Measurements from ENCODE around the gene ERC1.

ERC1 gene

GRCh38 chr12:1497161-1497560 is 506.1 kb downstream of the ERC1 start:
- Mint-ChIP-seq H3K9me3 (no peaks in the 10 kb centered on the region), H3K4me3 (no peak overlapping the region), H3K27me3 (ENCODE audit: low read depth) (no peaks in the 10 kb centered on the region), H3K27ac (no peak overlapping the region), H3K4me1 (ENCODE audit: low read depth) (no peaks in the 10 kb centered on the region), H3K36me3 (ENCODE audit: low read depth) (peaks cover 2% of the 10 kb centered on the region)
- DNase-seq (ENCODE audit: low spot score) = no peak

GRCh38 chr12:1498199-1498740 is 507.2 kb downstream of the ERC1 start:
- H3K9me3 Mint-ChIP-seq = no peaks in the 10 kb centered on the region
- no peaks in the 10 kb centered on the region for H3K36me3 Mint-ChIP-seq (ENCODE audit: low read depth)
- peaks cover 7% of the 10 kb centered on the region for H3K27me3 Mint-ChIP-seq (ENCODE audit: low read depth)
- H3K4me1 Mint-ChIP-seq (ENCODE audit: low read depth) = no peaks in the 10 kb centered on the region
- DNase-seq (ENCODE audit: low spot score) = no peak
- H3K4me3 Mint-ChIP-seq = no peak overlapping the region
- H3K27ac Mint-ChIP-seq = no peak overlapping the region

- H3K27ac Mint-ChIP-seq = no peak overlapping the region
- H3K4me3 Mint-ChIP-seq = no peak overlapping the region
- no peaks in the 10 kb centered on the region for H3K9me3 Mint-ChIP-seq
- no peaks in the 10 kb centered on the region for H3K36me3 Mint-ChIP-seq (ENCODE audit: low read depth)
- no peak for DNase-seq (ENCODE audit: low spot score)
- peaks cover 3% of the 10 kb centered on the region for H3K4me1 Mint-ChIP-seq (ENCODE audit: low read depth)
- H3K27me3 Mint-ChIP-seq (ENCODE audit: low read depth) = peaks cover 14% of the 10 kb centered on the region
Measured at GRCh38 chr12:1499351-1499750, 508.3 kb downstream of the ERC1 start.

- H3K27me3 Mint-ChIP-seq (ENCODE audit: low read depth) = peaks cover 23% of the 10 kb centered on the region
- no peaks in the 10 kb centered on the region for H3K36me3 Mint-ChIP-seq (ENCODE audit: low read depth)
- no peak overlapping the region for H3K27ac Mint-ChIP-seq
- no peak overlapping the region for H3K4me3 Mint-ChIP-seq
- no peaks in the 10 kb centered on the region for H3K9me3 Mint-ChIP-seq
- no peak for DNase-seq (ENCODE audit: low spot score)
- peaks cover 8% of the 10 kb centered on the region for H3K4me1 Mint-ChIP-seq (ENCODE audit: low read depth)
Measured at GRCh38 chr12:1500095-1500801, 509.2 kb downstream of the ERC1 start.

- H3K9me3 Mint-ChIP-seq = no peaks in the 10 kb centered on the region
- peaks cover 8% of the 10 kb centered on the region for H3K4me1 Mint-ChIP-seq (ENCODE audit: low read depth)
- no peak overlapping the region for H3K4me3 Mint-ChIP-seq
Measured at GRCh38 chr12:1501001-1501400, 510.0 kb downstream of the ERC1 start.

GRCh38 chr12:1501695-1502378 is 510.8 kb downstream of the ERC1 start:
- H3K4me1 Mint-ChIP-seq (ENCODE audit: low read depth) = peaks cover 8% of the 10 kb centered on the region
- peaks cover 35% of the 10 kb centered on the region for H3K27me3 Mint-ChIP-seq (ENCODE audit: low read depth)
- no peak overlapping the region for H3K27ac Mint-ChIP-seq
- no peaks in the 10 kb centered on the region for H3K36me3 Mint-ChIP-seq (ENCODE audit: low read depth)
- H3K9me3 Mint-ChIP-seq = no peaks in the 10 kb centered on the region
- DNase-seq (ENCODE audit: low spot score) = no peak
- H3K4me3 Mint-ChIP-seq = no peak overlapping the region

More at GRCh38 chr12:1501001-1501400, 510.0 kb downstream of the ERC1 start:
- peaks cover 29% of the 10 kb centered on the region for H3K27me3 Mint-ChIP-seq (ENCODE audit: low read depth)
- no peaks in the 10 kb centered on the region for H3K36me3 Mint-ChIP-seq (ENCODE audit: low read depth)
- no peak for DNase-seq (ENCODE audit: low spot score)
- no peak overlapping the region for H3K27ac Mint-ChIP-seq

GRCh38 chr12:1502379-1502720 is 511.3 kb downstream of the ERC1 start:
- H3K4me3 Mint-ChIP-seq = no peak overlapping the region
- no peaks in the 10 kb centered on the region for H3K36me3 Mint-ChIP-seq (ENCODE audit: low read depth)
- peaks cover 8% of the 10 kb centered on the region for H3K4me1 Mint-ChIP-seq (ENCODE audit: low read depth)
- H3K27me3 Mint-ChIP-seq (ENCODE audit: low read depth) = peaks cover 35% of the 10 kb centered on the region
- H3K27ac Mint-ChIP-seq = no peak overlapping the region
- DNase-seq (ENCODE audit: low spot score) = no peak
- no peaks in the 10 kb centered on the region for H3K9me3 Mint-ChIP-seq

- Mint-ChIP-seq H3K4me1 (ENCODE audit: low read depth) (peaks cover 8% of the 10 kb centered on the region), H3K36me3 (ENCODE audit: low read depth) (no peaks in the 10 kb centered on the region), H3K27me3 (ENCODE audit: low read depth) (peaks cover 35% of the 10 kb centered on the region), H3K4me3 (no peak overlapping the region), H3K27ac (no peak overlapping the region), H3K9me3 (no peaks in the 10 kb centered on the region)
- no peak for DNase-seq (ENCODE audit: low spot score)
Measured at GRCh38 chr12:1502831-1503230, 511.8 kb downstream of the ERC1 start.

- H3K4me3 Mint-ChIP-seq = no peak overlapping the region
- H3K9me3 Mint-ChIP-seq = no peaks in the 10 kb centered on the region
- DNase-seq (ENCODE audit: low spot score) = no peak
- H3K4me1 Mint-ChIP-seq (ENCODE audit: low read depth) = peaks cover 8% of the 10 kb centered on the region
- no peak overlapping the region for H3K27ac Mint-ChIP-seq
- no peaks in the 10 kb centered on the region for H3K36me3 Mint-ChIP-seq (ENCODE audit: low read depth)
- H3K27me3 Mint-ChIP-seq (ENCODE audit: low read depth) = peaks cover 35% of the 10 kb centered on the region
Measured at GRCh38 chr12:1503281-1503711, 512.3 kb downstream of the ERC1 start.

- no peaks in the 10 kb centered on the region for H3K36me3 Mint-ChIP-seq (ENCODE audit: low read depth)
Measured at GRCh38 chr12:1504304-1504894, 513.4 kb downstream of the ERC1 start.

GRCh38 chr12:1504895-1505311 is 513.9 kb downstream of the ERC1 start:
- Mint-ChIP-seq H3K9me3 (no peaks in the 10 kb centered on the region), H3K4me1 (ENCODE audit: low read depth) (peaks cover 8% of the 10 kb centered on the region), H3K36me3 (ENCODE audit: low read depth) (no peaks in the 10 kb centered on the region), H3K27ac (peak overlapping the region; percentile 27), H3K27me3 (ENCODE audit: low read depth) (peaks cover 35% of the 10 kb centered on the region), H3K4me3 (peak overlapping the region; percentile 35)
- DNase-seq (ENCODE audit: low spot score) = no peak

More at GRCh38 chr12:1504304-1504894, 513.4 kb downstream of the ERC1 start:
- Mint-ChIP-seq H3K4me3 (peak overlapping the region; percentile 35), H3K9me3 (no peaks in the 10 kb centered on the region), H3K4me1 (ENCODE audit: low read depth) (peaks cover 8% of the 10 kb centered on the region), H3K27ac (peak overlapping the region; percentile 27), H3K27me3 (ENCODE audit: low read depth) (peaks cover 35% of the 10 kb centered on the region)
- DNase-seq (ENCODE audit: low spot score) = no peak

GRCh38 chr12:1505576-1505975 is 514.6 kb downstream of the ERC1 start:
- Mint-ChIP-seq H3K27me3 (ENCODE audit: low read depth) (peaks cover 35% of the 10 kb centered on the region), H3K27ac (no peak overlapping the region), H3K4me3 (no peak overlapping the region), H3K4me1 (ENCODE audit: low read depth) (peaks cover 8% of the 10 kb centered on the region), H3K9me3 (no peaks in the 10 kb centered on the region), H3K36me3 (ENCODE audit: low read depth) (no peaks in the 10 kb centered on the region)
- no peak for DNase-seq (ENCODE audit: low spot score)

GRCh38 chr12:1507308-1507707 is 516.3 kb downstream of the ERC1 start:
- Mint-ChIP-seq H3K27me3 (ENCODE audit: low read depth) (peaks cover 45% of the 10 kb centered on the region), H3K36me3 (ENCODE audit: low read depth) (no peaks in the 10 kb centered on the region), H3K4me1 (ENCODE audit: low read depth) (peaks cover 11% of the 10 kb centered on the region), H3K9me3 (no peaks in the 10 kb centered on the region), H3K27ac (no peak overlapping the region), H3K4me3 (no peak overlapping the region)
- no peak for DNase-seq (ENCODE audit: low spot score)

- no peak overlapping the region for H3K27ac Mint-ChIP-seq
- no peak overlapping the region for H3K4me3 Mint-ChIP-seq
Measured at GRCh38 chr12:1509413-1510052, 518.5 kb downstream of the ERC1 start.

More at GRCh38 chr12:1509413-1510052, 518.5 kb downstream of the ERC1 start:
- H3K36me3 Mint-ChIP-seq (ENCODE audit: low read depth) = no peaks in the 10 kb centered on the region
- H3K27me3 Mint-ChIP-seq (ENCODE audit: low read depth) = peaks cover 41% of the 10 kb centered on the region
- DNase-seq (ENCODE audit: low spot score) = no peak
- no peaks in the 10 kb centered on the region for H3K9me3 Mint-ChIP-seq
- peaks cover 9% of the 10 kb centered on the region for H3K4me1 Mint-ChIP-seq (ENCODE audit: low read depth)
